Loucy (cell line): ENCODE results near the gene SLC6A1.

Source experiments
- H2AFZ ChIP-seq: fragments of 200-600 bp; sonication (generic); 2 replicates; pipeline ENCODE4 v1.6.0; 2016; ENCODE audit warnings: antibody characterized with exemption, mild to moderate bottlenecking, low read length, moderate library complexity
- H3F3A ChIP-seq: fragments of 200-600 bp; 2 replicates; pipeline ENCODE4 v1.6.0; 2016; ENCODE audit warnings: antibody characterized with exemption, low read depth, mild to moderate bottlenecking
- H3K27me3 ChIP-seq: fragments of 200-600 bp; sonication (generic); 2 replicates; pipeline ENCODE4 v1.6.1; 2014; ENCODE audit warnings: low read length, mild to moderate bottlenecking; ENCODE audit not compliant: insufficient read depth, poor library complexity, severe bottlenecking
- H3K36me3 ChIP-seq: fragments of 200-600 bp; sonication (generic); 2 replicates; pipeline ENCODE4 v1.6.1; 2016; ENCODE audit warnings: low read length; ENCODE audit not compliant: insufficient read depth
- H3K4me1 ChIP-seq: fragments of 200-600 bp; sonication (generic); 2 replicates; pipeline ENCODE4 v1.5.1; 2014; ENCODE audit warnings: low read length, mild to moderate bottlenecking; ENCODE audit not compliant: insufficient read depth, poor library complexity, severe bottlenecking
- H3K4me2 ChIP-seq: fragments of 200-600 bp; sonication (generic); 2 replicates; pipeline ENCODE4 v1.6.0; 2014; ENCODE audit warnings: antibody characterized with exemption, low read length, low read depth, mild to moderate bottlenecking; ENCODE audit not compliant: poor library complexity, severe bottlenecking
- H3K4me3 ChIP-seq: fragments of 200-600 bp; sonication (generic); 2 replicates; pipeline ENCODE4 v1.5.1; 2014; ENCODE audit warnings: low read length, mild to moderate bottlenecking, mixed read lengths; ENCODE audit not compliant: poor library complexity, severe bottlenecking
- H3K79me2 ChIP-seq: fragments of 200-600 bp; sonication (generic); 2 replicates; pipeline ENCODE4 v1.6.1; 2014; ENCODE audit warnings: low read length; ENCODE audit not compliant: insufficient read depth
- H3K9ac ChIP-seq: fragments of 200-600 bp; sonication (generic); 2 replicates; pipeline ENCODE4 v1.6.0; 2014; ENCODE audit warnings: mild to moderate bottlenecking, low read depth, low read length, moderate library complexity; ENCODE audit not compliant: poor library complexity, severe bottlenecking
- H3K9me2 ChIP-seq: fragments of 200-600 bp; sonication (generic); replicated peaks from 2 replicates; pipeline ENCODE4 v1.6.1; 2016; ENCODE audit warnings: low read depth, low read length, mixed read lengths
- H3K9me3 ChIP-seq: fragments of 200-600 bp; sonication (generic); 2 replicates; pipeline ENCODE4 v1.6.1; 2014; ENCODE audit warnings: mild to moderate bottlenecking, antibody characterized with exemption, low read length, low read depth; ENCODE audit not compliant: insufficient read depth
- H4K20me1 ChIP-seq: fragments of 200-600 bp; sonication (generic); 2 replicates; pipeline ENCODE4 v1.6.0; 2014; ENCODE audit warnings: antibody characterized with exemption, low read length, mild to moderate bottlenecking; ENCODE audit not compliant: insufficient read depth, poor library complexity, severe bottlenecking
- EZH2phosphoT487 ChIP-seq: fragments of 200-600 bp; IDR thresholded peaks from 2 replicates; pipeline ENCODE4 v1.6.1; 2018; ENCODE audit warnings: antibody characterized with exemption, mild to moderate bottlenecking, moderate library complexity, borderline replicate concordance
- TF ChIP-seq, protein P1 (sequence below): fragments of 200-600 bp; sonication (generic); conservative IDR thresholded peaks from 2 replicates; pipeline ENCODE4 v1.5.1; 2014; ENCODE audit warnings: mild to moderate bottlenecking, antibody characterized with exemption, low read length

The SLC6A1 gene

DNA sequence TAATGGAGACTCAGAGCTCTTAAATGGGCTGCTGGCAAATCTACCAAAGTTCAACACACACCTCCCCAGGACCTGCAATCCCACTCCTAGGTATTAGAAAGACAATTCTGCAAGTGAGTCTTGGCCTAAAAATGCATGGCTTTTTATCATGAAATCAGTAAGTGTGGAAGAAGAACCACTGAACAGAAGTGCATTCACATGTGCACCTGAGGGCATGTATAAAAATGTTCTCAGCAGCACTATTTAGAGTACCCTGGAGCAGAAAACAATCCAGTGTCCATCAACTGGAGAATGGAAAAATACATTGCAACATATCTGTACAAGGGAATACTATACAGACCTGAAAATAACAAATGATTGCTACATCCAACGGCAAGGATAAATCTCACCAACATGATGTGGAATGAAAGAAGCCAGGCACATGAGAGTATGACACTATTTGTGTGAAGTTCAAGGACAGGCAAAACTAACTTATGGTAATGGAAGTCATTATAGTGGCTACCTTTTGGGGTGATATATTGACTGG, 8.1 kb upstream of the SLC6A1 start:
- no peak overlapping the region for H3K4me3 ChIP-seq
- H3K9me3 ChIP-seq = no peaks in the 10 kb centered on the region
- H3K9ac ChIP-seq = no peak overlapping the region
- no peaks in the 10 kb centered on the region for H3K79me2 ChIP-seq
- H3K9me2 ChIP-seq = no peaks in the 10 kb centered on the region
- H4K20me1 ChIP-seq = no peaks in the 10 kb centered on the region
- H2AFZ ChIP-seq = no peak overlapping the region
- TF ChIP-seq EZH2phosphoT487 = no peak
- TF ChIP-seq, protein P1, sequence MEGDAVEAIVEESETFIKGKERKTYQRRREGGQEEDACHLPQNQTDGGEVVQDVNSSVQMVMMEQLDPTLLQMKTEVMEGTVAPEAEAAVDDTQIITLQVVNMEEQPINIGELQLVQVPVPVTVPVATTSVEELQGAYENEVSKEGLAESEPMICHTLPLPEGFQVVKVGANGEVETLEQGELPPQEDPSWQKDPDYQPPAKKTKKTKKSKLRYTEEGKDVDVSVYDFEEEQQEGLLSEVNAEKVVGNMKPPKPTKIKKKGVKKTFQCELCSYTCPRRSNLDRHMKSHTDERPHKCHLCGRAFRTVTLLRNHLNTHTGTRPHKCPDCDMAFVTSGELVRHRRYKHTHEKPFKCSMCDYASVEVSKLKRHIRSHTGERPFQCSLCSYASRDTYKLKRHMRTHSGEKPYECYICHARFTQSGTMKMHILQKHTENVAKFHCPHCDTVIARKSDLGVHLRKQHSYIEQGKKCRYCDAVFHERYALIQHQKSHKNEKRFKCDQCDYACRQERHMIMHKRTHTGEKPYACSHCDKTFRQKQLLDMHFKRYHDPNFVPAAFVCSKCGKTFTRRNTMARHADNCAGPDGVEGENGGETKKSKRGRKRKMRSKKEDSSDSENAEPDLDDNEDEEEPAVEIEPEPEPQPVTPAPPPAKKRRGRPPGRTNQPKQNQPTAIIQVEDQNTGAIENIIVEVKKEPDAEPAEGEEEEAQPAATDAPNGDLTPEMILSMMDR = no peak
- H3K4me1 ChIP-seq = no peaks in the 10 kb centered on the region
- no peaks in the 10 kb centered on the region for H3F3A ChIP-seq
- no peaks in the 10 kb centered on the region for H3K27me3 ChIP-seq
- no peak overlapping the region for H3K4me2 ChIP-seq
- no peaks in the 10 kb centered on the region for H3K36me3 ChIP-seq

- Histone ChIP-seq H3F3A (no peaks in the 10 kb centered on the region), H3K4me1 (no peaks in the 10 kb centered on the region), H3K9me2 (no peaks in the 10 kb centered on the region), H3K4me3 (no peak overlapping the region), H2AFZ (no peak overlapping the region), H3K9me3 (no peaks in the 10 kb centered on the region), H4K20me1 (no peaks in the 10 kb centered on the region), H3K4me2 (no peak overlapping the region), H3K79me2 (no peaks in the 10 kb centered on the region), H3K27me3 (no peaks in the 10 kb centered on the region), H3K9ac (no peak overlapping the region), H3K36me3 (no peaks in the 10 kb centered on the region)
- TF ChIP-seq, protein P1 = no peak
- TF ChIP-seq EZH2phosphoT487 = no peak
Observed at GRCh38 chr3:10985181-10985580, 7.4 kb upstream of the SLC6A1 start.

DNA sequence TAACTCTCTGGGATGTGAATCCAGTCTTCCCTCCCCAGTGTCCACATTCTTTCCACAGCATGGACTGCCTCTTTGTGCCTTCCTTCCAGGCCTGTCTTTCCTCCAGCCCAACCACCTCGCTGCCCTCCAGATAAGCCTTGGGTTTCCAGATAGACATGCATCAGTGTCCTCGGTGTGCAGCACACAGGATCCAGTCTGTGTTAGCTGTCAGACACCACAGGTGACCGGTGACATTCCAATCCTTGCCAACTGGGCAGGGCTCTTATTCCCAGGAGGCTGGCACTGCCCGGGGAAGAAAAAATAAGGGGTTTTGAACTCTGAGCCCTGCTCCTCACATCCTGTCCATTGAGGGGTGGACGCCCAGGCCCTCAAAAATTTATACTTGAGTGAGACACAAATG, 6.0 kb upstream of the SLC6A1 start:
- no peak overlapping the region for H3K9ac ChIP-seq
- no peaks in the 10 kb centered on the region for H3K79me2 ChIP-seq
- H3K9me3 ChIP-seq = no peaks in the 10 kb centered on the region
- TF ChIP-seq EZH2phosphoT487 = no peak
- TF ChIP-seq, protein P1 = no peak
- no peaks in the 10 kb centered on the region for H4K20me1 ChIP-seq
- H3K4me1 ChIP-seq = no peaks in the 10 kb centered on the region
- H3K4me2 ChIP-seq = no peak overlapping the region
- no peaks in the 10 kb centered on the region for H3F3A ChIP-seq
- H2AFZ ChIP-seq = no peak overlapping the region
- H3K9me2 ChIP-seq = no peaks in the 10 kb centered on the region
- no peaks in the 10 kb centered on the region for H3K27me3 ChIP-seq
- H3K36me3 ChIP-seq = no peaks in the 10 kb centered on the region
- H3K4me3 ChIP-seq = no peak overlapping the region
